ENCODE measurements around the gene ODAD2.

ODAD2 gene

DNA sequence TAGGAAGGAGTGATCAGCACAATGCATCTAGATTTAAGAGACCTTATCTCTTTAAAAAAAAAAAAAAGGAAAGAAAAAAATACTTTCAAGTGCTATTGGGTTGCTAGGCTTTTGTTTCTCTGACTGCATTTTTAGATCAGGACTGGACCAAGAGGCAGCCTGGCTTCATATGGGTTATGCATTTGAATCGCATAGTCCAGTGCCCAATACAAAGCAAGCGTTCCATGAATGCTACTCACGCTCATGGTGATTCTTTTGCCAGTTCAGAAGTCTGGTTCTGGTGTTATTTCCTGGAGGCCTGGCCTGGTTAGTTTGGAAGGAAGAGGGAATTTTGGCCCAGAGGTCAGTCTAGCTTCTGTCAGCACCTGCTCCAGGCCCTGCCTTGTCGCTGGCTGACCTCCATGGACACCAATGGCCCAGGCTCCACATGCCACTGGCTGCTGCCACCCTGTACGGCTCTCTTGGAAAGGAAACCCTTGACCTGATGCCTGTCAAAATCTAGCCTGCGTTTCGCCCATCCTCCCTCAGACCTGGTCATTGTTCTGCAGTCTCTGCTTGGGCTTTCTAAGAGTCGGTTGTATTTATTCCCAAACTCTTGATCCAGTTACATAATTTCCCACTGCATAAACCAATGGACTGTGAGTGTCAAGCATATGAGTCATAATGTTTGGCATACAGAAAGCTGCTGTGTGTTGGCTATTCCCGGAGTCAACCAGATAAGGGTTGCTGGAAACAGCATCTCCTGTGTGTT lies 178.9 kb downstream of the ODAD2 start:
- Histone ChIP-seq H2AFZ (ENCODE audit: low read depth, low read length) (no peak overlapping the region), H3K36me3 (ENCODE audit: insufficient read depth, low read length) (no peaks in the 10 kb centered on the region), H4K20me1 (ENCODE audit: insufficient read depth, low read length) (no peaks in the 10 kb centered on the region), H3K27me3 (ENCODE audit: insufficient read depth, low read length, poor library complexity) (no peaks in the 10 kb centered on the region), H3K79me2 (ENCODE audit: insufficient read depth, low read length) (no peaks in the 10 kb centered on the region), H3K4me2 (ENCODE audit: insufficient read depth, low read length) (no peak overlapping the region), H3K4me3 (ENCODE audit: low read depth in 1 of 2, low read length in 2 of 2) (no peak overlapping the region), H3K27ac (ENCODE audit: low read length) (no peak overlapping the region), H3K9ac (ENCODE audit: low read depth, low read length) (no peak overlapping the region), H3K4me1 (ENCODE audit: insufficient read depth, low read length) (no peaks in the 10 kb centered on the region), H3K9me3 (ENCODE audit: insufficient read depth, low read length, severe bottlenecking) (no peaks in the 10 kb centered on the region)
- no peak for DNase-seq
- TF ChIP-seq CTCF (IDR thresholded peaks at IDR 0.05; ENCODE audit: borderline replicate concordance, extremely low read depth, low read length, poor library complexity, severe bottlenecking) (no peak), EZH2 (IDR thresholded peaks at IDR 0.05; ENCODE audit: borderline replicate concordance, low read depth, low read length, severe bottlenecking) (no peak)
- no peak for ATAC-seq (ENCODE audit: insufficient read depth, low read depth)

GRCh38 chr10:27816320-27816719 lies 182.6 kb downstream of the ODAD2 start:
- no peaks in the 10 kb centered on the region for H3K4me1 ChIP-seq (ENCODE audit: insufficient read depth, low read length)
- H3K36me3 ChIP-seq (ENCODE audit: insufficient read depth, low read length): no peaks in the 10 kb centered on the region
- no peaks in the 10 kb centered on the region for H3K79me2 ChIP-seq (ENCODE audit: insufficient read depth, low read length)
- no peaks in the 10 kb centered on the region for H4K20me1 ChIP-seq (ENCODE audit: insufficient read depth, low read length)
- DNase-seq (no peak), ATAC-seq (ENCODE audit: insufficient read depth, low read depth) (no peak)
- no peaks in the 10 kb centered on the region for H3K9me3 ChIP-seq (ENCODE audit: insufficient read depth, low read length, severe bottlenecking)
- no peak overlapping the region for H2AFZ ChIP-seq (ENCODE audit: low read depth, low read length)
- H3K9ac ChIP-seq (ENCODE audit: low read depth, low read length): no peak overlapping the region
- H3K4me2 ChIP-seq (ENCODE audit: insufficient read depth, low read length): no peak overlapping the region
- no peaks in the 10 kb centered on the region for H3K27me3 ChIP-seq (ENCODE audit: insufficient read depth, low read length, poor library complexity)
- TF ChIP-seq EZH2 (IDR thresholded peaks at IDR 0.05; ENCODE audit: borderline replicate concordance, low read depth, low read length, severe bottlenecking) (no peak), CTCF (IDR thresholded peaks at IDR 0.05; ENCODE audit: borderline replicate concordance, extremely low read depth, low read length, poor library complexity, severe bottlenecking) (no peak)
- no peak overlapping the region for H3K4me3 ChIP-seq (ENCODE audit: low read depth in 1 of 2, low read length in 2 of 2)
- H3K27ac ChIP-seq (ENCODE audit: low read length): no peak overlapping the region

- Histone ChIP-seq H3K79me2 (ENCODE audit: insufficient read depth, low read length) (no peaks in the 10 kb centered on the region), H3K27ac (ENCODE audit: low read length) (no peak overlapping the region), H3K4me2 (ENCODE audit: insufficient read depth, low read length) (no peak overlapping the region), H3K4me1 (ENCODE audit: insufficient read depth, low read length) (no peaks in the 10 kb centered on the region), H2AFZ (ENCODE audit: low read depth, low read length) (no peak overlapping the region), H3K27me3 (ENCODE audit: insufficient read depth, low read length, poor library complexity) (no peaks in the 10 kb centered on the region), H3K9me3 (ENCODE audit: insufficient read depth, low read length, severe bottlenecking) (no peaks in the 10 kb centered on the region), H3K4me3 (ENCODE audit: low read depth in 1 of 2, low read length in 2 of 2) (no peak overlapping the region), H4K20me1 (ENCODE audit: insufficient read depth, low read length) (no peaks in the 10 kb centered on the region), H3K9ac (ENCODE audit: low read depth, low read length) (no peak overlapping the region), H3K36me3 (ENCODE audit: insufficient read depth, low read length) (no peaks in the 10 kb centered on the region)
- no peak for DNase-seq
- ATAC-seq (ENCODE audit: insufficient read depth, low read depth): no peak
- no peak for TF ChIP-seq EZH2 (IDR thresholded peaks at IDR 0.05; ENCODE audit: borderline replicate concordance, low read depth, low read length, severe bottlenecking)
- TF ChIP-seq CTCF (IDR thresholded peaks at IDR 0.05; ENCODE audit: borderline replicate concordance, extremely low read depth, low read length, poor library complexity, severe bottlenecking): no peak
These were observed 183.0 kb downstream of the ODAD2 start for GRCh38 chr10:27815846-27816245.

Measured in DND-41 (cell line).